OCI-LY7 (cell line): ENCODE measurements around the gene POU2F3. TPM values are rescaled to one million over a fixed set of nuclear protein-coding genes. Genes with fewer than 3 reads are reported as not detected.

Source experiments
- BruUV-seq: library from RNA; stranded (reverse); fragments of 400-500 nt; replicated peaks from 2 replicates; lab custom pipeline; 2021; lab: Mats Ljungman, UMichigan
- CTCF ChIA-PET: fragments of 300-600 bp; sonication (Branson Sonifier 250); formaldehyde crosslinking; loops from one replicate; lab custom pipeline; 2022; ENCODE audit warnings: antibody characterized with exemption; ENCODE audit not compliant: unreplicated experiment; lab: Charles Lee
- POLR2A ChIA-PET: fragments of 300-600 bp; sonication (Branson Sonifier 250); formaldehyde crosslinking; loops from one replicate; lab custom pipeline; 2022; ENCODE audit warnings: antibody characterized with exemption; lab: Charles Lee
- DNase-seq: peaks from one replicate; pipeline ENCODE4 v3.0.0-alpha.2; 2015; ENCODE audit warnings: low spot score
- H2AFZ ChIP-seq: fragments of 200-600 bp; sonication (generic), shearing (Covaris generic); 2 replicates; pipeline ENCODE4 v1.6.1; 2014; ENCODE audit warnings: mild to moderate bottlenecking, antibody characterized with exemption, low read length, moderate library complexity
- H3K27ac ChIP-seq: fragments of 200-600 bp; sonication (generic); 2 replicates; pipeline ENCODE4 v1.5.1; 2014; ENCODE audit warnings: mixed run types, low read depth, mild to moderate bottlenecking, moderate library complexity, low read length, inconsistent platforms; ENCODE audit not compliant: poor library complexity, severe bottlenecking
- H3K36me3 ChIP-seq: fragments of 200-600 bp; sonication (generic); 2 replicates; pipeline ENCODE4 v1.6.1; 2014; ENCODE audit warnings: mild to moderate bottlenecking, antibody characterized with exemption, low read length, moderate library complexity, mixed read lengths; ENCODE audit not compliant: insufficient read depth
- H3K4me1 ChIP-seq: fragments of 200-600 bp; sonication (generic); 2 replicates; pipeline ENCODE4 v1.5.1; 2014; ENCODE audit warnings: mild to moderate bottlenecking, low read length; ENCODE audit not compliant: insufficient read depth, poor library complexity, severe bottlenecking
- H3K4me2 ChIP-seq: fragments of 200-600 bp; sonication (generic); 2 replicates; pipeline ENCODE4 v1.6.1; 2014; ENCODE audit warnings: mild to moderate bottlenecking, low read length
- H3K4me3 ChIP-seq: fragments of 200-600 bp; sonication (generic); 2 replicates; pipeline ENCODE4 v1.5.1; 2014; ENCODE audit warnings: mild to moderate bottlenecking, low read depth, low read length; ENCODE audit not compliant: poor library complexity, severe bottlenecking
- H3K79me2 ChIP-seq: fragments of 200-600 bp; sonication (generic); 2 replicates; pipeline ENCODE4 v1.6.1; 2016; ENCODE audit warnings: low read depth, mild to moderate bottlenecking, low read length, moderate library complexity, mixed read lengths; ENCODE audit not compliant: insufficient read depth
- H3K9me2 ChIP-seq: fragments of 200-600 bp; sonication (generic); 2 replicates; pipeline ENCODE4 v1.6.1; 2016; ENCODE audit warnings: mild to moderate bottlenecking, low read length, mixed read lengths; ENCODE audit not compliant: insufficient read depth
- H3K9me3 ChIP-seq: fragments of 200-600 bp; sonication (generic); 2 replicates; pipeline ENCODE4 v1.6.1; 2014; ENCODE audit warnings: mild to moderate bottlenecking, mixed run types, low read length, mixed read lengths
- H4K20me1 ChIP-seq: fragments of 200-600 bp; sonication (generic); 2 replicates; pipeline ENCODE4 v1.6.1; 2014; ENCODE audit warnings: mild to moderate bottlenecking, antibody characterized with exemption, low read length, moderate library complexity, mixed read lengths; ENCODE audit not compliant: insufficient read depth
- CTCF ChIP-seq: fragments of 200-600 bp; sonication (generic); conservative IDR thresholded peaks from 2 replicates; pipeline ENCODE4 v1.5.1; 2014; ENCODE audit warnings: mild to moderate bottlenecking, antibody characterized with exemption, low read length, moderate library complexity, mixed read lengths
- EZH2phosphoT487 ChIP-seq: fragments of 200-600 bp; sonication (generic); IDR thresholded peaks from 2 replicates; pipeline ENCODE4 v1.6.1; 2018; ENCODE audit warnings: low read depth, borderline replicate concordance, mild to moderate bottlenecking, mixed run types, antibody characterized with exemption, low read length, moderate library complexity, mixed read lengths
- intact Hi-C: fragments of 100-400 bp; cut with micrococcal nuclease; formaldehyde crosslinking; loops from one replicate; pipeline ENCODE4 v1.10.0; 2022; ENCODE audit not compliant: unreplicated experiment
- total RNA-seq, 2 experiments: library from RNA; depleted of rRNA in 1 of 2; stranded (reverse); fragments of >200 nt in 1 of 2; shearing (Covaris generic) in 1 of 2; gene quantifications; 2 replicates each; pipeline ENCODE4 v1.2.3, GENCODE V29; 2014 to 2022

The POU2F3 gene
- total RNA-seq, 2 experiments from 2014 or later = 0.16 TPM; not detected in 1

DNA sequence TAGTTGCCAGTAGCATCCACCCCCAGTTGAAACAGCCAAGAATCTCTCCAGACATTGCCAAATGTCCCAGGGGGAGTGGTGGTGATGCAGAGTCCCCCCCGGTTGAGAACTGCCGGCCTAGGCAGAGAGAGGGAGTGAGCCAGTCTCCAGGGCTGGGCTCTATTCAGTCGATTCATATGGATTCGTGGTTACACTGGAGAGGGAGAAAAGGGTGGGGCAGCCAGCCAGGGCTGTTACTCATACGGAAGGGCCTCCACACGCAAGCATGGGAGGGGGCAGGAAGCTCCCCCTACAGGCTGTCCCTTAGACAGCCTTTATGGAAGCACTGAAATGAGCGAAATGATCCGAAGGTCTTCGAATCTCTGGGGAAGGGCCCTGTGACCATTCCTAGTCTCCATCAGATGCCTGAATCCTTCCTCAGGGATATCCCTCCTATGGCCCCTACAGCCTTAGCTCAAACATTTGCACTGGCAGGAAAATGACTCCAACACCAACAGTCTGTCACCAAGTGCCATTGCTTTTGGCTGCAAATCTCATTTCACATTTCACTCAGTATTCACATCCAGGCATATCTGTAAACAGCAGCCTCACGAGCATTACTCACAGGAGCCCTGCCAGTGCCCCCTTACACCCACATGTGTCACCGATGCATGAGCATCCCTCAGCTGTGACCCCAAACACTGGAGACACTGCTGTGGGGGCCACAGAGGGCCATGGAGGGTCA is 66.7 kb downstream of the POU2F3 start:
- Histone ChIP-seq H4K20me1 (no peaks in the 10 kb centered on the region), H3K9me3 (no peaks in the 10 kb centered on the region), H3K4me2 (no peak overlapping the region), H3K4me1 (no peaks in the 10 kb centered on the region), H3K79me2 (no peaks in the 10 kb centered on the region), H3K9me2 (no peaks in the 10 kb centered on the region), H3K36me3 (no peaks in the 10 kb centered on the region), H3K27ac (no peak overlapping the region), H3K4me3 (no peak overlapping the region), H2AFZ (no peak overlapping the region)
- CTCF ChIA-PET = no interaction called here
- no peak for TF ChIP-seq EZH2phosphoT487
- peak; percentile 39 for TF ChIP-seq CTCF
- intact Hi-C loops = no loop called here
- DNase-seq = no peak
- BruUV-seq = no TSS peak
- POLR2A ChIA-PET = no interaction called here

GRCh38 chr11:120307476-120307875 is 67.5 kb downstream of the POU2F3 start:
- Histone ChIP-seq H2AFZ (no peak overlapping the region), H3K4me2 (no peak overlapping the region), H3K4me3 (no peak overlapping the region), H3K9me3 (no peaks in the 10 kb centered on the region), H3K27ac (no peak overlapping the region), H3K4me1 (no peaks in the 10 kb centered on the region), H3K36me3 (no peaks in the 10 kb centered on the region), H3K9me2 (no peaks in the 10 kb centered on the region), H4K20me1 (no peaks in the 10 kb centered on the region), H3K79me2 (no peaks in the 10 kb centered on the region)
- BruUV-seq = no TSS peak
- CTCF ChIA-PET = no interaction called here
- intact Hi-C loops = no loop called here
- POLR2A ChIA-PET = no interaction called here
- DNase-seq = no peak
- no peak for TF ChIP-seq EZH2phosphoT487
- TF ChIP-seq CTCF = no peak

- Histone ChIP-seq H3K9me3 (no peaks in the 10 kb centered on the region), H2AFZ (no peak overlapping the region), H3K9me2 (no peaks in the 10 kb centered on the region), H3K4me1 (no peaks in the 10 kb centered on the region), H3K4me2 (no peak overlapping the region), H3K4me3 (no peak overlapping the region), H3K79me2 (no peaks in the 10 kb centered on the region), H4K20me1 (no peaks in the 10 kb centered on the region), H3K27ac (no peak overlapping the region), H3K36me3 (no peaks in the 10 kb centered on the region)
- intact Hi-C loops = no loop called here
- POLR2A ChIA-PET = no interaction called here
- CTCF ChIA-PET = interaction anchor here (0.6 kb wide), 1 partner anchor 266 kb away, joined by 3 read pairs; no protein-coding TSS in a partner anchor
- DNase-seq = no peak
- TF ChIP-seq CTCF (no peak), EZH2phosphoT487 (no peak)
- no TSS peak for BruUV-seq
Measured at GRCh38 chr11:120308081-120308480, 68.1 kb downstream of the POU2F3 start.
